IMR-90 (cell line): Measurements from ENCODE around the gene ELF5. TPM values are rescaled to one million over a fixed set of nuclear protein-coding genes. Genes with fewer than 3 reads are reported as not detected.

Source experiments
- ATAC-seq: fragments of 200-7000 bp; cut with Tn5 transposase; 2 replicates; pipeline ENCODE4 v1.9.1; 2020; ENCODE audit warnings: low read depth, mild to moderate bottlenecking, moderate library complexity
- BruUV-seq: library from RNA; stranded (reverse); fragments of 400-500 nt; replicated peaks from 2 replicates; lab custom pipeline; 2021; lab: Mats Ljungman, UMichigan
- CTCF ChIA-PET: fragments of 300-600 bp; formaldehyde crosslinking; extraction: SDS; loops from one replicate; lab custom pipeline; 2021; ENCODE audit warnings: antibody characterized with exemption; lab: Yijun Ruan, JAX
- POLR2A ChIA-PET: fragments of 300-600 bp; sonication (Branson Sonifier 250); formaldehyde crosslinking; loops from one replicate; lab custom pipeline; 2022; ENCODE audit warnings: antibody characterized with exemption; ENCODE audit not compliant: unreplicated experiment; lab: Charles Lee
- DNase-seq: peaks from one replicate; pipeline ENCODE4 v3.0.0; 2013
- H2AFZ ChIP-seq: replicated peaks from 2 replicates; pipeline ENCODE3; 2013; ENCODE audit warnings: low read length, mild to moderate bottlenecking; ENCODE audit not compliant: poor library complexity
- H2AK5ac ChIP-seq: 2 replicates; pipeline ENCODE4 v1.6.1; 2013; ENCODE audit warnings: low read depth, low read length, inconsistent platforms
- H2AK9ac ChIP-seq: replicated peaks from 2 replicates; pipeline ENCODE3; 2013; ENCODE audit warnings: mild to moderate bottlenecking, low read depth, low read length, moderate library complexity; ENCODE audit not compliant: poor library complexity
- H2BK120ac ChIP-seq: 2 replicates; pipeline ENCODE4 v1.6.1; 2013; ENCODE audit warnings: low read depth, low read length, inconsistent platforms
- H2BK15ac ChIP-seq: 3 replicates; pipeline ENCODE4 v1.6.1; 2013; ENCODE audit warnings: low read depth, low read length, inconsistent platforms
- H2BK20ac ChIP-seq: 2 replicates; pipeline ENCODE4 v1.6.1; 2013; ENCODE audit warnings: low read depth, mild to moderate bottlenecking, inconsistent platforms, low read length, moderate library complexity
- H2BK5ac ChIP-seq: 2 replicates; pipeline ENCODE4 v1.6.1; 2013; ENCODE audit warnings: mild to moderate bottlenecking, low read depth, low read length, inconsistent platforms; ENCODE audit not compliant: poor library complexity, severe bottlenecking
- H3K14ac ChIP-seq: replicated peaks from 2 replicates; pipeline ENCODE4 v1.6.1; 2013; ENCODE audit warnings: low read depth, low read length, inconsistent platforms
- H3K18ac ChIP-seq: 2 replicates; pipeline ENCODE4 v1.6.1; 2013; ENCODE audit warnings: low read depth, low read length, control low read depth
- H3K23ac ChIP-seq: 2 replicates; pipeline ENCODE4 v1.6.1; 2013; ENCODE audit warnings: low read depth, low read length, inconsistent platforms
- H3K27ac ChIP-seq: 2 replicates; pipeline ENCODE4 v1.5.1; 2013; ENCODE audit warnings: mild to moderate bottlenecking, control low read depth, low read length; ENCODE audit not compliant: insufficient read depth
- H3K27me3 ChIP-seq: 2 replicates; pipeline ENCODE4 v1.6.1; 2013; ENCODE audit warnings: low read length; ENCODE audit not compliant: control insufficient read depth, insufficient read depth
- H3K36me3 ChIP-seq: 2 replicates; pipeline ENCODE4 v1.6.1; 2013; ENCODE audit warnings: low read length, mixed read lengths; ENCODE audit not compliant: control insufficient read depth, insufficient read depth
- H3K4ac ChIP-seq: 2 replicates; pipeline ENCODE4 v1.6.1; 2013; ENCODE audit warnings: low read depth, low read length, inconsistent platforms
- H3K4me1 ChIP-seq: 2 replicates; pipeline ENCODE4 v1.6.1; 2013; ENCODE audit warnings: low read length, mixed read lengths; ENCODE audit not compliant: control insufficient read depth, insufficient read depth
- H3K4me2 ChIP-seq: 2 replicates; pipeline ENCODE4 v1.6.1; 2013; ENCODE audit warnings: low read depth, mild to moderate bottlenecking, control low read depth, low read length, moderate library complexity
- H3K4me3 ChIP-seq: 2 replicates; pipeline ENCODE4 v1.5.1; 2013; ENCODE audit warnings: low read depth, mild to moderate bottlenecking, control low read depth, low read length, moderate library complexity; ENCODE audit not compliant: insufficient read depth
- H3K56ac ChIP-seq: 2 replicates; pipeline ENCODE4 v1.6.1; 2013; ENCODE audit warnings: low read length, inconsistent platforms; ENCODE audit not compliant: insufficient read depth; ENCODE audit errors: extremely low read depth
- H3K79me1 ChIP-seq, 2 experiments: 2 replicates each; pipeline ENCODE4 v1.6.1; 2013; ENCODE audit warnings: low read length in 2 of 2, inconsistent platforms in 1 of 2, low read depth in 1 of 2
- H3K9ac ChIP-seq: 2 replicates; pipeline ENCODE4 v1.6.1; 2013; ENCODE audit warnings: low read depth, low read length, control low read depth
- H3K9me1 ChIP-seq: 2 replicates; pipeline ENCODE4 v1.6.1; 2013; ENCODE audit warnings: low read length, inconsistent platforms; ENCODE audit not compliant: insufficient read depth
- H3K9me3 ChIP-seq: 2 replicates; pipeline ENCODE4 v1.6.1; 2013; ENCODE audit warnings: low read length; ENCODE audit not compliant: control insufficient read depth, insufficient read depth
- H4K20me1 ChIP-seq: 2 replicates; pipeline ENCODE4 v1.6.1; 2013; ENCODE audit warnings: low read length, inconsistent platforms; ENCODE audit not compliant: insufficient read depth
- H4K5ac ChIP-seq: 2 replicates; pipeline ENCODE4 v1.6.1; 2013; ENCODE audit warnings: mild to moderate bottlenecking, low read depth, low read length, control low read depth
- H4K8ac ChIP-seq, 2 experiments: 2 replicates each; pipeline ENCODE4 v1.6.1; 2013; ENCODE audit warnings: low read depth in 2 of 2, low read length in 2 of 2, control low read depth in 1 of 2, inconsistent platforms in 1 of 2
- H4K91ac ChIP-seq: 2 replicates; pipeline ENCODE4 v1.6.1; 2013; ENCODE audit warnings: low read depth, low read length, inconsistent platforms; ENCODE audit not compliant: insufficient read depth
- CEBPB ChIP-seq: IDR thresholded peaks from 2 replicates; pipeline ENCODE4 v1.6.1; 2012; ENCODE audit warnings: low read depth, low read length, improper control_type of control experiment
- CHD1 ChIP-seq: IDR thresholded peaks from 2 replicates; pipeline ENCODE4 v1.6.1; 2012; ENCODE audit warnings: low read depth, low read length, improper control_type of control experiment
- FOS ChIP-seq: fragments of 150-350 bp; IDR thresholded peaks from 2 replicates; pipeline ENCODE4 v1.6.1; 2016; ENCODE audit warnings: low read depth, low read length
- MAZ ChIP-seq: IDR thresholded peaks from 2 replicates; pipeline ENCODE4 v1.6.1; 2012; ENCODE audit warnings: low read depth, mild to moderate bottlenecking, low read length, improper control_type of control experiment, moderate library complexity, borderline replicate concordance
- MXI1 ChIP-seq: IDR thresholded peaks from 2 replicates; pipeline ENCODE4 v1.6.1; 2012; ENCODE audit warnings: low read depth, mild to moderate bottlenecking, low read length, moderate library complexity, borderline replicate concordance
- POLR2A ChIP-seq: IDR thresholded peaks from 2 replicates; pipeline ENCODE4 v1.6.1; 2012; ENCODE audit warnings: mild to moderate bottlenecking, low read depth, low read length
- RAD21 ChIP-seq: IDR thresholded peaks from 2 replicates; pipeline ENCODE4 v1.6.1; 2012; ENCODE audit warnings: low read length, improper control_type of control experiment
- RCOR1 ChIP-seq: IDR thresholded peaks from 2 replicates; pipeline ENCODE4 v1.6.1; 2012; ENCODE audit warnings: mild to moderate bottlenecking, low read length, improper control_type of control experiment; ENCODE audit not compliant: insufficient replicate concordance
- SMC3 ChIP-seq: fragments of 150-350 bp; IDR thresholded peaks from 2 replicates; pipeline ENCODE4 v1.6.1; 2016; ENCODE audit warnings: low read depth, mild to moderate bottlenecking, antibody characterized with exemption, low read length, moderate library complexity
- WGBS, 2 experiments: methylation state at CpG; one replicate each; pipeline versions ENCODE4 v1.1.5 to v1.1.7; 2013; ENCODE audit warnings: missing lambda C conversion rate in 2 of 2; ENCODE audit not compliant: insufficient read length in 1 of 2; ENCODE audit errors: extremely low coverage in 2 of 2; 5-methylcytosine and 5-hydroxymethylcytosine counted together
- dilution Hi-C: fragments of 300-500 bp; cut with HindIII; formaldehyde crosslinking; loops from one replicate; pipeline ENCODE4 v1.14.3; 2018; ENCODE audit warnings: low sequenced_read_pairs; ENCODE audit not compliant: unreplicated experiment
- in situ Hi-C: fragments of 300-500 bp; cut with MboI; formaldehyde crosslinking; loops from 3 replicates; pipeline ENCODE4 v1.14.3; 2019; ENCODE audit warnings: low sequenced_read_pairs, inconsistent platforms, mixed read lengths
- intact Hi-C: fragments of 100-400 bp; cut with micrococcal nuclease; formaldehyde crosslinking; loops from 2 replicates; pipeline ENCODE4 v1.10.0; 2022
- polyA plus RNA-seq, 3 experiments: library from polyadenylated mRNA; depleted of rRNA; stranded (reverse); fragments of >200 nt; gene quantifications; 2 replicates each; pipeline ENCODE4 v1.2.3, GENCODE V29; 2012; ENCODE audit warnings: low replicate concordance in 1 of 3
- total RNA-seq: library from RNA; depleted of rRNA; stranded (reverse); fragments of >200 nt; gene quantifications from 2 replicates; pipeline ENCODE4 v1.2.3, GENCODE V29; 2012
- TF ChIP-seq, protein P1 (sequence below): fragments of 150-350 bp; IDR thresholded peaks from 2 replicates; pipeline ENCODE4 v1.6.1; 2017; ENCODE audit warnings: mild to moderate bottlenecking, antibody characterized with exemption, low read length, low read depth
- TF ChIP-seq, protein P2 (sequence below): conservative IDR thresholded peaks from 2 replicates; pipeline ENCODE4 v1.5.1; 2012; ENCODE audit warnings: mild to moderate bottlenecking, low read depth, low read length, improper control_type of control experiment
- TF ChIP-seq, protein P3 (sequence below): fragments of 150-350 bp; IDR thresholded peaks from 2 replicates; pipeline ENCODE4 v1.6.1; 2016; ENCODE audit warnings: low read depth, mild to moderate bottlenecking, low read length, moderate library complexity, borderline replicate concordance

Gene ELF5
- total and polyA plus RNA-seq, 2 of the 4 experiments (the other 2 are of a cell fraction) = not detected

GRCh38 chr11:34461215-34461614 lies 52.4 kb downstream of the ELF5 start:
- Histone ChIP-seq H4K8ac (no peak overlapping the region), H3K9me3 (no peaks in the 10 kb centered on the region), H2BK120ac (no peak overlapping the region), H3K4me3 (no peak overlapping the region), H3K36me3 (peaks cover 54% of the 10 kb centered on the region), H2BK20ac (no peak overlapping the region), H3K27me3 (no peaks in the 10 kb centered on the region), H2AK9ac (no peak overlapping the region), H3K27ac (no peak overlapping the region), H4K20me1 (no peaks in the 10 kb centered on the region), H2BK5ac (no peak overlapping the region), H2AK5ac (no peak overlapping the region), H3K23ac (no peak overlapping the region), H3K9me1 (peaks cover 3% of the 10 kb centered on the region), H2BK15ac (no peak overlapping the region), H3K56ac (no peak overlapping the region), H3K14ac (no peak overlapping the region), H3K9ac (no peak overlapping the region), H3K79me1 (no peaks in the 10 kb centered on the region), H4K91ac (no peak overlapping the region), H4K5ac (no peak overlapping the region), H3K4me2 (no peak overlapping the region), H3K18ac (no peak overlapping the region), H2AFZ (no peak overlapping the region), H3K4me1 (no peaks in the 10 kb centered on the region), H3K4ac (no peak overlapping the region)
- no TSS peak for BruUV-seq
- ATAC-seq (no peak), DNase-seq (no peak)
- CTCF ChIA-PET = no interaction called here
- dilution Hi-C loops (no loop called here), intact Hi-C loops (no loop called here), in situ Hi-C loops (no loop called here)
- no peak for TF ChIP-seq POLR2A
- TF ChIP-seq FOS = no peak
- no peak for TF ChIP-seq CHD1
- TF ChIP-seq RCOR1 = no peak
- TF ChIP-seq MXI1 = no peak
- TF ChIP-seq, protein P1, sequence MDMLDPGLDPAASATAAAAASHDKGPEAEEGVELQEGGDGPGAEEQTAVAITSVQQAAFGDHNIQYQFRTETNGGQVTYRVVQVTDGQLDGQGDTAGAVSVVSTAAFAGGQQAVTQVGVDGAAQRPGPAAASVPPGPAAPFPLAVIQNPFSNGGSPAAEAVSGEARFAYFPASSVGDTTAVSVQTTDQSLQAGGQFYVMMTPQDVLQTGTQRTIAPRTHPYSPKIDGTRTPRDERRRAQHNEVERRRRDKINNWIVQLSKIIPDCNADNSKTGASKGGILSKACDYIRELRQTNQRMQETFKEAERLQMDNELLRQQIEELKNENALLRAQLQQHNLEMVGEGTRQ = no peak
- no peak for TF ChIP-seq MAZ
- no peak for TF ChIP-seq CEBPB
- TF ChIP-seq RAD21 = no peak
- TF ChIP-seq, protein P2, sequence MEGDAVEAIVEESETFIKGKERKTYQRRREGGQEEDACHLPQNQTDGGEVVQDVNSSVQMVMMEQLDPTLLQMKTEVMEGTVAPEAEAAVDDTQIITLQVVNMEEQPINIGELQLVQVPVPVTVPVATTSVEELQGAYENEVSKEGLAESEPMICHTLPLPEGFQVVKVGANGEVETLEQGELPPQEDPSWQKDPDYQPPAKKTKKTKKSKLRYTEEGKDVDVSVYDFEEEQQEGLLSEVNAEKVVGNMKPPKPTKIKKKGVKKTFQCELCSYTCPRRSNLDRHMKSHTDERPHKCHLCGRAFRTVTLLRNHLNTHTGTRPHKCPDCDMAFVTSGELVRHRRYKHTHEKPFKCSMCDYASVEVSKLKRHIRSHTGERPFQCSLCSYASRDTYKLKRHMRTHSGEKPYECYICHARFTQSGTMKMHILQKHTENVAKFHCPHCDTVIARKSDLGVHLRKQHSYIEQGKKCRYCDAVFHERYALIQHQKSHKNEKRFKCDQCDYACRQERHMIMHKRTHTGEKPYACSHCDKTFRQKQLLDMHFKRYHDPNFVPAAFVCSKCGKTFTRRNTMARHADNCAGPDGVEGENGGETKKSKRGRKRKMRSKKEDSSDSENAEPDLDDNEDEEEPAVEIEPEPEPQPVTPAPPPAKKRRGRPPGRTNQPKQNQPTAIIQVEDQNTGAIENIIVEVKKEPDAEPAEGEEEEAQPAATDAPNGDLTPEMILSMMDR = no peak
- TF ChIP-seq, protein P3, sequence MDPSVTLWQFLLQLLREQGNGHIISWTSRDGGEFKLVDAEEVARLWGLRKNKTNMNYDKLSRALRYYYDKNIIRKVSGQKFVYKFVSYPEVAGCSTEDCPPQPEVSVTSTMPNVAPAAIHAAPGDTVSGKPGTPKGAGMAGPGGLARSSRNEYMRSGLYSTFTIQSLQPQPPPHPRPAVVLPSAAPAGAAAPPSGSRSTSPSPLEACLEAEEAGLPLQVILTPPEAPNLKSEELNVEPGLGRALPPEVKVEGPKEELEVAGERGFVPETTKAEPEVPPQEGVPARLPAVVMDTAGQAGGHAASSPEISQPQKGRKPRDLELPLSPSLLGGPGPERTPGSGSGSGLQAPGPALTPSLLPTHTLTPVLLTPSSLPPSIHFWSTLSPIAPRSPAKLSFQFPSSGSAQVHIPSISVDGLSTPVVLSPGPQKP = no peak
- TF ChIP-seq SMC3 = no peak
- POLR2A ChIA-PET = no interaction called here
- WGBS, 2 experiments = 100% methylated on average over 2 of the region's 14 CpGs; no CpG with 5 or more reads in 1 of the 2 experiments
